Left lung (tissue), 10 donors: Measurements from ENCODE around the gene TTC9. TPM values are rescaled to one million over a fixed set of nuclear protein-coding genes. Genes with fewer than 3 reads are reported as not detected.

Source experiments
- ATAC-seq: fragments of 200-7000 bp; cut with Tn5 transposase; one replicate; pipeline ENCODE4 v1.9.1; 2020; ENCODE audit warnings: moderate library complexity
- DNase-seq, 4 donors: peaks; one replicate each; pipeline ENCODE4 v3.0.0-alpha.2; 2013 to 2020
- H3K27ac ChIP-seq, 2 donors: fragments of 200-600 bp; sonication (generic) in 1 of 2; one replicate each; pipeline versions ENCODE4 v1.5.0 to v1.8.0; 2020 to 2021
- H3K27me3 ChIP-seq, 2 donors: fragments of 200-600 bp; sonication (generic) in 1 of 2; one replicate each; pipeline versions ENCODE4 v1.5.0 to v1.8.0; 2020 to 2021
- H3K36me3 ChIP-seq, 2 donors: fragments of 200-600 bp; sonication (generic) in 1 of 2; one replicate each; pipeline versions ENCODE4 v1.5.0 to v1.8.0; 2020 to 2021
- H3K4me1 ChIP-seq, 2 donors: fragments of 200-600 bp; one replicate each; pipeline ENCODE4 v1.8.0; 2021
- H3K4me3 ChIP-seq, 2 donors: fragments of 200-600 bp; sonication (generic) in 1 of 2; one replicate each; pipeline versions ENCODE4 v1.5.0 to v1.8.0; 2020 to 2021; ENCODE audit warnings: mild to moderate bottlenecking in 1 of 2
- H3K9me3 ChIP-seq, 2 donors: fragments of 200-600 bp; sonication (generic) in 1 of 2; one replicate each; pipeline versions ENCODE4 v1.5.0 to v1.8.0; 2020 to 2021
- intact Hi-C, 2 donors: fragments of 100-400 bp; cut with DNase I; formaldehyde crosslinking; loops; one replicate each; pipeline versions ENCODE4 v1.11.2 to v1.14.2; 2022
- polyA plus RNA-seq, 6 donors: library from polyadenylated mRNA; unstranded; fragments of 120-200 nt; gene quantifications; one replicate each; pipeline ENCODE4 v1.2.1, GENCODE V29; 2013; ENCODE audit not compliant: insufficient read length in 6 of 6
- total RNA-seq, 2 donors: library from RNA; stranded (reverse); fragmentation: NEBNext Ultra II Directional; extraction: Animal tissue kit (Norgen Biotek cat#: 25700); gene quantifications; one replicate each; pipeline ENCODE4 v1.2.1, GENCODE V29; 2021
- TF ChIP-seq, protein P1 (sequence below), 2 donors: fragments of 200-600 bp; sonication (generic) in 1 of 2; IDR thresholded peaks; one replicate each; pipeline versions ENCODE4 v1.5.0 to v1.8.0; 2021; ENCODE audit warnings: antibody characterized with exemption in 2 of 2
- donor health status: DM: no; HTN: yes; CAD: no.
- donor health status: DM: no; HTN: no; CAD: no.

Gene TTC9
- total and polyA plus RNA-seq, 8 donors, result 4.8 to 10.4 (median 9.4) TPM

DNA sequence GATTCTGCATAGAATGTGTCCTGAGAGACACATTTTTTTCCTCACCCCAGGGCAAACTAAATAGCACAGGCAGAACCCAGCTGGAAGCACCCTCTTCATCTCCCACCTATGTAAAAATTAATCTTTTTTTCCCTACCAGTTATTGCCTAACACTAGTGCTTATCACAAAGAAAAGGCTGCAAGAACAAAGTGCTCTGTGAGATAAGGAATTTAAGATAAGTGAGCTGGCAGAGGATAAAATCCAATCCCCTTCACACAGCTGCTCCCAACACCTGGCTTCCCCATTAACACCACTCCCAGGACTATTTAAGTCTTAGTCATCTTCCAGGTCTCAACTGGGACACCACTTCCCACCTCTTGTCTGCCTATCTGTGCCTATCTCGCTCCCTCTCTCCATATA, 75.2 kb downstream of the TTC9 start:
- intact Hi-C loops, result loop anchor here in 1 of 2 donors (10.0 kb wide), 1 partner anchor 92 kb away; no protein-coding TSS in a partner anchor
- no peaks in the 10 kb centered on the region for H3K36me3 ChIP-seq
- H3K4me3 ChIP-seq, result no peak overlapping the region
- H3K4me1 ChIP-seq, result peaks cover 3 to 9% of the 10 kb centered on the region in 2 donors
- DNase-seq (no peak), ATAC-seq (no peak)
- no peak overlapping the region for H3K27ac ChIP-seq
- H3K9me3 ChIP-seq, result no peaks in the 10 kb centered on the region
- TF ChIP-seq, protein P1, sequence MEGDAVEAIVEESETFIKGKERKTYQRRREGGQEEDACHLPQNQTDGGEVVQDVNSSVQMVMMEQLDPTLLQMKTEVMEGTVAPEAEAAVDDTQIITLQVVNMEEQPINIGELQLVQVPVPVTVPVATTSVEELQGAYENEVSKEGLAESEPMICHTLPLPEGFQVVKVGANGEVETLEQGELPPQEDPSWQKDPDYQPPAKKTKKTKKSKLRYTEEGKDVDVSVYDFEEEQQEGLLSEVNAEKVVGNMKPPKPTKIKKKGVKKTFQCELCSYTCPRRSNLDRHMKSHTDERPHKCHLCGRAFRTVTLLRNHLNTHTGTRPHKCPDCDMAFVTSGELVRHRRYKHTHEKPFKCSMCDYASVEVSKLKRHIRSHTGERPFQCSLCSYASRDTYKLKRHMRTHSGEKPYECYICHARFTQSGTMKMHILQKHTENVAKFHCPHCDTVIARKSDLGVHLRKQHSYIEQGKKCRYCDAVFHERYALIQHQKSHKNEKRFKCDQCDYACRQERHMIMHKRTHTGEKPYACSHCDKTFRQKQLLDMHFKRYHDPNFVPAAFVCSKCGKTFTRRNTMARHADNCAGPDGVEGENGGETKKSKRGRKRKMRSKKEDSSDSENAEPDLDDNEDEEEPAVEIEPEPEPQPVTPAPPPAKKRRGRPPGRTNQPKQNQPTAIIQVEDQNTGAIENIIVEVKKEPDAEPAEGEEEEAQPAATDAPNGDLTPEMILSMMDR (IDR thresholded peaks at IDR 0.05), result no peak
- H3K27me3 ChIP-seq, result peaks cover 0 to 10% of the 10 kb centered on the region in 2 donors

DNA sequence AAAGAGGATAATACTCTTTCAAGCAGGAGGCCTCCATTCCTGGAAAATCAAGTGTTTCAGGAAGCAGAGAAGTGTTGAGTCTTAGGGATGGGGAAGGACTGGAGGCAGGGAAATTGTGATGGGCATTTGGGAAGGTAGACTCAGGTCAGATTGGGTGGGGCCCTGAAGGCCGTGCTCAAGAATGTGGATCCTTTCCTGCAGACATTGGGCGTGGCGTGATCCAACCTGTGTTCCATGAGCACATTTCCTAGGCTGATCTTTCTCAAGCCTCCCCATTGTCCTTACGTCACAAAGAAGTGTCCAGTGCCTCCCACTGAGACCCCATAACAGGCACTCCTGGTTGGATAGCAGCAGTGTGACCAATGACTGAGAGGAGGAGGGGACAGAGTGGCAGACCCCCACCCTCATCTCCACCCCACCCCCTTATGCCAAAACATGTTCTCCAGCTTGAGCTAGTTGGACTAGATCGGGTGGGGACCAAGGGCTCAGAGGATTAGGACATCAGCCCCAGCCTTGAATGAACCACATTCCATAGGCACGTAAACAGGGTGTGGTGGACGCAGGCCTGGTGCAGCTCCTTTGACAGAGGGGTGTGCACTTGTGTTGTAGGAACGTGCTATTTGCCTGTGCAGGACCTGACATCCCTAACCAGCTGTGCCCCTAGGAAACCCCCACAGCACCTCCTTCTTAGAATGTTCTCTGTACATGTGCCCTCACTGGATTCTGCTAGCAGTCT, 76.8 kb downstream of the TTC9 start:
- Histone ChIP-seq H3K9me3 (no peaks in the 10 kb centered on the region), H3K27me3 (peaks cover 0 to 10% of the 10 kb centered on the region in 2 donors), H3K4me1 (peaks cover 0 to 7% of the 10 kb centered on the region in 2 donors), H3K36me3 (no peaks in the 10 kb centered on the region), H3K4me3 (no peak overlapping the region), H3K27ac (no peak overlapping the region)
- TF ChIP-seq, protein P1 (IDR thresholded peaks at IDR 0.05), result no peak
- intact Hi-C loops, result loop anchor here in 1 of 2 donors (10.0 kb wide), 1 partner anchor 94 kb away; no protein-coding TSS in a partner anchor
- no peak for DNase-seq
- ATAC-seq, result peak; percentile 40

DNA sequence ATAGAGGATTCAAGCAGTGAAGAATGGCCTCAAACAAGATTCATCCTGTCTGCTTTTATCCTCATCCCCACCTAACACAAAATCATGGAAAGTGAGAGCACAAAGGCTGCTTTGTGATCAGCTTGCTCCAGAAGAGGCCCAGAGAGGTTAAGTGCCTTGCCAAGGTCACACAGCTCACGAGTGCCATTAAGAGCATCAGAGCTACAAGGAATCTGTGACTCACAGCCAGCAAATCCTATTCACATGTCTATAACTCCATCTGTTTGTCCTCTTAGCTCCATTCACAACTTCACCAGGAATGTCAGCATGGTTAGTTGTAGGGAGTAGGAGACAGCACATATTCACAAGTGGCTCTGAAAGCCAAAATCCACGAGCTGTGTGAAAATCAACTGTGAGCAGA, 79.8 kb downstream of the TTC9 start:
- no peak for ATAC-seq
- H3K9me3 ChIP-seq, result no peaks in the 10 kb centered on the region
- H3K27me3 ChIP-seq, result no peaks in the 10 kb centered on the region
- H3K4me3 ChIP-seq, result no peak overlapping the region
- intact Hi-C loops, result no loop called here
- H3K4me1 ChIP-seq, result no peaks in the 10 kb centered on the region
- H3K36me3 ChIP-seq, result no peaks in the 10 kb centered on the region
- no peak for DNase-seq
- no peak overlapping the region for H3K27ac ChIP-seq
- TF ChIP-seq, protein P1 (IDR thresholded peaks at IDR 0.05), result no peak

DNA sequence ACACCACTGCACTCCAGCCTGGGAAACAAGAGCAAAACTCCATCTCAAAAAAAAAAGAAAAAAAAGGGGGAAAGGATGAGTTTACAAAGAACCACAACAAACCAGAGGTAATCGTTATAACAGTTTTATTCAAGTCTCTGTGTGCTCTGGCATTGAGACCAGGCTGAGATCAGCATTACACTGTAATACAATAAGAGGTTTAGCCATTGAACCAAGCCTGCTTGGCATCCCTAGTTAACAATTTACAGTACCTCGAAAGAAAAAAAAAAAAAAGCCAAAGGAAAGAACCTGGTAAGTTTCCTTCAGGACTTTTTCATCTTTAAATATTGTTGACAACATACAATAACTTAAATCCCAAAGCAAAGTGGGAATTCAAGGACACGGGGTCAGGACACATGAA, 80.7 kb downstream of the TTC9 start:
- Histone ChIP-seq H3K27ac (no peak overlapping the region), H3K36me3 (no peaks in the 10 kb centered on the region), H3K4me3 (no peak overlapping the region), H3K9me3 (no peaks in the 10 kb centered on the region), H3K4me1 (no peaks in the 10 kb centered on the region), H3K27me3 (no peaks in the 10 kb centered on the region)
- TF ChIP-seq, protein P1 (IDR thresholded peaks at IDR 0.05), result no peak
- no peak for ATAC-seq
- intact Hi-C loops, result no loop called here
- DNase-seq, result no peak

DNA sequence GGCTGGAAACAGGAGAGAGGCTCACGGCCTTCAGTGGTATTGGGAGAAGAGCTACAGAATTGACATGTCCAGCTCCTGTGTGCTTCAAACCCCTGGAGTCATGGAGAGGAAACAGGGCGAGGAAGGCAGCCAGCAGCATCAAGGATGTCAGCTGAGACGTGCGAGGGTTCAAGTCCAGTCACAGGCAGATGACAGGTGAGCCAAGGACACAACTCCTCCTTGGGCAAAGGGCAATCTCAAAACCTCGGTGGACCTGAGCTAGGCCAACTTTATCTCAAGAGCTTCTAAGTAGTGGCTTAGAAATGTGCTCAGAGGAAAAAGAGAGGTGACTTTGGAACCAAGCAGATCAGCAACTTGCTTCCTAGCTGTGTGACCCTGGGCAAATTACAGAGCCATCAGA, 81.6 kb downstream of the TTC9 start:
- ATAC-seq (no peak), DNase-seq (no peak)
- Histone ChIP-seq H3K36me3 (no peaks in the 10 kb centered on the region), H3K4me1 (no peaks in the 10 kb centered on the region), H3K27me3 (no peaks in the 10 kb centered on the region), H3K4me3 (no peak overlapping the region), H3K27ac (no peak overlapping the region), H3K9me3 (no peaks in the 10 kb centered on the region)
- intact Hi-C loops, result no loop called here
- TF ChIP-seq, protein P1 (IDR thresholded peaks at IDR 0.05), result no peak
